B cell (primary cell): ENCODE data around the gene SINHCAF. TPM values are rescaled to one million over a fixed set of nuclear protein-coding genes. Genes with fewer than 3 reads are reported as not detected.

ENCODE experiments used
- ATAC-seq: fragments of 200-7000 bp; cut with Tn5 transposase; one replicate; pipeline ENCODE4 v1.10.0; 2021; ENCODE audit warnings: low read depth, mild to moderate bottlenecking, moderate number of reproducible peaks, moderate library complexity
- CTCF ChIA-PET: fragments of 350-600 bp; sonication (Branson Sonifier 250); formaldehyde crosslinking; loops from one replicate; lab custom pipeline; 2021; ENCODE audit warnings: antibody characterized with exemption, inconsistent platforms; lab: Charles Lee
- POLR2A ChIA-PET: fragments of 350-600 bp; sonication (Branson Sonifier 250); formaldehyde crosslinking; loops from one replicate; lab custom pipeline; 2021; ENCODE audit warnings: antibody characterized with exemption; lab: Charles Lee
- DNase-seq: peaks from one replicate; pipeline ENCODE4 v3.0.0; 2013
- H2AFZ ChIP-seq: 2 replicates; pipeline ENCODE4 v1.6.1; 2012; ENCODE audit warnings: mild to moderate bottlenecking, low read depth, low read length; ENCODE audit not compliant: insufficient read depth, poor library complexity, severe bottlenecking
- H3K27ac ChIP-seq, 2 donors: 1 replicate in 1 of 2; 2 replicates in 1 of 2; pipeline ENCODE4 v1.5.1; 2012 to 2013; ENCODE audit warnings: low read length in 2 of 2, mild to moderate bottlenecking in 2 of 2, moderate library complexity in 1 of 2
- H3K27me3 ChIP-seq, 4 experiments: fragments of 200-600 bp in 1 of 4; sonication (generic) in 1 of 4; replicated peaks in 1 of 4; 1 replicate in 2 of 4; 2 replicates in 2 of 4; pipeline versions ENCODE4 v1.6.1 to v1.7.0; 2013 to 2016; ENCODE audit warnings: low read length in 3 of 4, mild to moderate bottlenecking in 2 of 4, mixed read lengths in 1 of 4, moderate library complexity in 1 of 4; ENCODE audit not compliant: insufficient read depth in 4 of 4, control insufficient read depth in 3 of 4; ENCODE audit errors: control extremely low read depth in 1 of 4
- H3K36me3 ChIP-seq, 2 experiments: replicated peaks in 1 of 2; 1 replicate in 1 of 2; 2 replicates in 1 of 2; pipeline versions ENCODE4 v1.6.1 to v1.7.1; 2013; ENCODE audit warnings: low read length in 1 of 2; ENCODE audit not compliant: insufficient read depth in 2 of 2, control insufficient read depth in 1 of 2; ENCODE audit errors: control extremely low read depth in 1 of 2, extremely low read depth in 1 of 2
- H3K4me1 ChIP-seq, 2 donors: fragments of 200-600 bp in 1 of 2; sonication (generic) in 1 of 2; 1 replicate in 1 of 2; 2 replicates in 1 of 2; pipeline versions ENCODE4 v1.5.1 to v1.6.1; 2013 to 2017; ENCODE audit warnings: low read length in 2 of 2; ENCODE audit not compliant: control insufficient read depth in 2 of 2, insufficient read depth in 2 of 2
- H3K4me2 ChIP-seq: replicated peaks from 2 replicates; pipeline ENCODE3; 2012; ENCODE audit warnings: mild to moderate bottlenecking, low read depth, low read length; ENCODE audit not compliant: poor library complexity, severe bottlenecking
- H3K4me3 ChIP-seq, 5 experiments: fragments of 200-600 bp in 1 of 5; sonication (generic) in 1 of 5; 1 replicate in 3 of 5; 2 replicates in 2 of 5; pipeline versions ENCODE4 v1.5.1 to v1.7.0; 2011 to 2016; ENCODE audit warnings: low read length in 4 of 5, mild to moderate bottlenecking in 4 of 5, low read depth in 2 of 5, control low read depth in 1 of 5, moderate library complexity in 1 of 5; ENCODE audit not compliant: insufficient read depth in 1 of 5; ENCODE audit errors: control extremely low read depth in 1 of 5, extremely low read depth in 1 of 5
- H3K79me2 ChIP-seq: fragments of 200-600 bp; sonication (generic); one replicate; pipeline ENCODE4 v1.6.0; 2016; ENCODE audit warnings: low read length; ENCODE audit not compliant: control insufficient read depth, insufficient read depth
- H3K9ac ChIP-seq: fragments of 200-600 bp; sonication (generic); 2 replicates; pipeline ENCODE4 v1.6.1; 2017; ENCODE audit warnings: mild to moderate bottlenecking, low read length, moderate library complexity
- H3K9me3 ChIP-seq, 3 donors: one replicate each; pipeline versions ENCODE4 v1.6.1 to v1.7.1; 2013; ENCODE audit warnings: low read length in 2 of 3; ENCODE audit not compliant: control insufficient read depth in 2 of 3, insufficient read depth in 1 of 3; ENCODE audit errors: control extremely low read depth in 1 of 3
- H4K20me1 ChIP-seq: 2 replicates; pipeline ENCODE4 v1.6.0; 2012; ENCODE audit warnings: mild to moderate bottlenecking, low read length; ENCODE audit not compliant: insufficient read depth, control insufficient read depth, poor library complexity, severe bottlenecking
- H3K27ac Mint-ChIP-seq: one replicate; pipeline ENCODE4 v1.8.0; 2021; ENCODE audit warnings: mixed read lengths
- H3K27me3 Mint-ChIP-seq: one replicate; pipeline ENCODE4 v1.8.0; 2021; ENCODE audit warnings: mixed read lengths
- H3K4me1 Mint-ChIP-seq: one replicate; pipeline ENCODE4 v1.8.0; 2021; ENCODE audit warnings: mixed read lengths
- H3K4me3 Mint-ChIP-seq: one replicate; pipeline ENCODE4 v1.8.0; 2021; ENCODE audit warnings: mixed read lengths
- H3K9me3 Mint-ChIP-seq: one replicate; pipeline ENCODE4 v1.8.0; 2022; ENCODE audit warnings: mixed read lengths; ENCODE audit not compliant: insufficient read depth
- CTCF ChIP-seq: fragments of 200-600 bp; IDR thresholded peaks from one replicate; pipeline ENCODE4 v1.8.0; 2022; ENCODE audit warnings: antibody characterized with exemption, mild to moderate bottlenecking
- EZH2 ChIP-seq: IDR thresholded peaks from 2 replicates; pipeline ENCODE4 v1.6.1; 2012; ENCODE audit warnings: borderline replicate concordance, low read depth, mild to moderate bottlenecking, moderate library complexity, low read length; ENCODE audit not compliant: insufficient read depth, poor library complexity, severe bottlenecking
- WGBS: methylation state at CpG from one replicate; pipeline ENCODE4 v1.1.5; 2013; ENCODE audit warnings: missing lambda C conversion rate; ENCODE audit not compliant: insufficient coverage; 5-methylcytosine and 5-hydroxymethylcytosine counted together
- intact Hi-C: fragments of 100-400 bp; cut with micrococcal nuclease; formaldehyde crosslinking; loops from one replicate; pipeline ENCODE4 v1.10.0; 2022
- polyA plus RNA-seq: library from polyadenylated mRNA; depleted of rRNA; stranded (reverse); fragments of >200 nt; gene quantifications from 2 replicates; pipeline ENCODE4 v1.2.3, GENCODE V29; 2012
- total RNA-seq, 2 donors: library from RNA; stranded (reverse); fragments of 120-200 nt in 1 of 2; gene quantifications; 1 replicate in 1 of 2; 2 replicates in 1 of 2; pipeline versions ENCODE4 v1.2.3 to v1.2.4, GENCODE V29; 2013 to 2022

SINHCAF gene
- total and polyA plus RNA-seq, 2 donors (not counting 1 experiment from before 2014, with no cell fraction given): 43.5 to 129 TPM

GRCh38 chr12:31324116-31324844 lies 1.7 kb downstream of the SINHCAF start:
- H3K4me2 ChIP-seq: peak overlapping the region; percentile 93
- WGBS: under 1% methylated on average over 81 of the region's 81 CpGs
- no peaks in the 10 kb centered on the region for H3K27me3 ChIP-seq
- peaks cover 66% of the 10 kb centered on the region for H3K79me2 ChIP-seq
- Mint-ChIP-seq H3K4me3 (peak overlapping the region; percentile 98), H3K9me3 (no peaks in the 10 kb centered on the region), H3K27me3 (no peaks in the 10 kb centered on the region), H3K27ac (peak overlapping the region; percentile 99), H3K4me1 (peaks cover 48% of the 10 kb centered on the region)
- DNase-seq (peak; percentile 93), ATAC-seq (peak; percentile 54)
- ChIA-PET POLR2A (interaction anchor here (0.7 kb wide), 1 partner anchor 493 kb away, joined by 3 read pairs; no protein-coding TSS in a partner anchor), CTCF (interaction anchor here (1.4 kb wide), 1 partner anchor 16 kb away, joined by 3 read pairs; no protein-coding TSS in a partner anchor)
- peaks cover 39 to 43% of the 10 kb centered on the region in 2 donors for H3K4me1 ChIP-seq
- no peaks in the 10 kb centered on the region for H4K20me1 ChIP-seq
- intact Hi-C loops: loop anchor here (2.0 to 10.0 kb wide), 4 partner anchors 78 to 1943 kb away; partner anchors contain the start of genes ERGIC2 and YARS2
- peak overlapping the region; percentile 70 to 96 (median 93) for H3K4me3 ChIP-seq
- H3K36me3 ChIP-seq: peaks cover 0 to 2% of the 10 kb centered on the region in 2 experiments
- H3K27ac ChIP-seq: peak overlapping the region; percentile 97
- TF ChIP-seq EZH2 (no peak), CTCF (peak; percentile 45)
- H2AFZ ChIP-seq: peak overlapping the region; percentile 84
- peak overlapping the region; percentile 96 for H3K9ac ChIP-seq
- no peaks in the 10 kb centered on the region for H3K9me3 ChIP-seq
